ENCODE results near the gene SLC9A7. TPM values are rescaled to one million over a fixed set of nuclear protein-coding genes. Genes with fewer than 3 reads are reported as not detected.
A peak's percentile ranks its signal among the peaks of the same experiment; 100 is the strongest.

The SLC9A7 gene
- total and polyA plus RNA-seq, 8 donors, result 0.29 to 25.6 (median 9.1) TPM

- Histone ChIP-seq H3K27me3 (peaks cover 0 to 3% (median 0%) of the 10 kb centered on the region in 3 donors), H3K4me1 (peaks cover 0 to 16% (median 6%) of the 10 kb centered on the region in 4 donors), H3K4me3 (peak overlapping the region; percentile 53 to 67 (median 59)), H3K9me3 (peaks cover 0 to 5% (median under 1%) of the 10 kb centered on the region in 4 donors), H3K27ac (peak overlapping the region in 2 of 5 donors; percentile 16 to 84), H3K36me3 (no peaks in the 10 kb centered on the region)
- WGBS, 5 donors, result 29 to 59% (median 51%) methylated on average over 8 of the region's 8 CpGs
- DNase-seq, result no peak
- intact Hi-C loops (cut with DNase I; ENCODE audit: low total_unique reads), result no loop called here
- TF ChIP-seq, protein P1, sequence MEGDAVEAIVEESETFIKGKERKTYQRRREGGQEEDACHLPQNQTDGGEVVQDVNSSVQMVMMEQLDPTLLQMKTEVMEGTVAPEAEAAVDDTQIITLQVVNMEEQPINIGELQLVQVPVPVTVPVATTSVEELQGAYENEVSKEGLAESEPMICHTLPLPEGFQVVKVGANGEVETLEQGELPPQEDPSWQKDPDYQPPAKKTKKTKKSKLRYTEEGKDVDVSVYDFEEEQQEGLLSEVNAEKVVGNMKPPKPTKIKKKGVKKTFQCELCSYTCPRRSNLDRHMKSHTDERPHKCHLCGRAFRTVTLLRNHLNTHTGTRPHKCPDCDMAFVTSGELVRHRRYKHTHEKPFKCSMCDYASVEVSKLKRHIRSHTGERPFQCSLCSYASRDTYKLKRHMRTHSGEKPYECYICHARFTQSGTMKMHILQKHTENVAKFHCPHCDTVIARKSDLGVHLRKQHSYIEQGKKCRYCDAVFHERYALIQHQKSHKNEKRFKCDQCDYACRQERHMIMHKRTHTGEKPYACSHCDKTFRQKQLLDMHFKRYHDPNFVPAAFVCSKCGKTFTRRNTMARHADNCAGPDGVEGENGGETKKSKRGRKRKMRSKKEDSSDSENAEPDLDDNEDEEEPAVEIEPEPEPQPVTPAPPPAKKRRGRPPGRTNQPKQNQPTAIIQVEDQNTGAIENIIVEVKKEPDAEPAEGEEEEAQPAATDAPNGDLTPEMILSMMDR (IDR thresholded peaks at IDR 0.05), result no peak
- TF ChIP-seq EP300 (IDR thresholded peaks at IDR 0.05), result no peak
- no peak for TF ChIP-seq POLR2A (IDR thresholded peaks at IDR 0.05)
- no peak for TF ChIP-seq POLR2AphosphoS5 (IDR thresholded peaks at IDR 0.05)
Measured at GRCh38 chrX:46757593-46757992, 1.3 kb downstream of the SLC9A7 start.

DNA sequence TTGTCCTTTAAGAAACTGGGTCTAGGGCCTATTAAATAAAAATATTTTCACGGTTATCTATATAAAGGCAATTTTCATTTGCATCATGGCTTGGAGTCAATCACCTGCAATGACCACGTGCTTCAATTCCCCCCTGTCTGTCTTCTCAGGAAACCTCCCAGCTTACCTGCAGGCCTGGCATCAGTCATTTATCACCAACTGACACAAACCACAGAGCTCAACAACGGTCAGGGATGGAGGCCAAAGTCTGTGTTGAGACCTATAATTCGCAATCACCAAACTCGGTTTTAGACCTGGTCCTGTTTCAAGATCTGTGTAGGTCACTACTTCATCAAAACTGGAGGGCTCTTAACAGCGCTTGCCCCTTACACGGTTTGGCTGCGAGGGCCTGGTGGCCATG is 1.9 kb downstream of the SLC9A7 start:
- Histone ChIP-seq H3K27ac (peak overlapping the region in 2 of 5 donors; percentile 16 to 29), H3K27me3 (peaks cover 0 to 3% (median 0%) of the 10 kb centered on the region in 3 donors), H3K36me3 (no peaks in the 10 kb centered on the region), H3K4me1 (peaks cover 0 to 16% (median 6%) of the 10 kb centered on the region in 4 donors), H3K4me3 (peak overlapping the region in 2 of 4 donors; percentile 64 to 67), H3K9me3 (no peaks in the 10 kb centered on the region)
- DNase-seq, result no peak
- 26 to 58% (median 47%) methylated on average over 6 to 8 of the region's 8 CpGs for WGBS, 5 donors
- TF ChIP-seq POLR2AphosphoS5 (IDR thresholded peaks at IDR 0.05), result no peak
- no peak for TF ChIP-seq POLR2A (IDR thresholded peaks at IDR 0.05)
- TF ChIP-seq, protein P1 (IDR thresholded peaks at IDR 0.05), result no peak
- no peak for TF ChIP-seq EP300 (IDR thresholded peaks at IDR 0.05)
- intact Hi-C loops (cut with DNase I; ENCODE audit: low total_unique reads), result no loop called here

- no peak for DNase-seq
- Histone ChIP-seq H3K9me3 (no peaks in the 10 kb centered on the region), H3K27me3 (peaks cover 0 to 2% (median 0%) of the 10 kb centered on the region in 3 donors), H3K4me1 (peaks cover 0 to 16% (median 6%) of the 10 kb centered on the region in 4 donors), H3K36me3 (no peaks in the 10 kb centered on the region), H3K4me3 (no peak overlapping the region), H3K27ac (no peak overlapping the region)
- intact Hi-C loops (cut with DNase I; ENCODE audit: low total_unique reads), result no loop called here
- WGBS, 5 donors, result 80 to 85% (median 84%) methylated on average over 8 to 10 of the region's 10 CpGs
- TF ChIP-seq POLR2A (IDR thresholded peaks at IDR 0.05), result no peak
- no peak for TF ChIP-seq POLR2AphosphoS5 (IDR thresholded peaks at IDR 0.05)
- no peak for TF ChIP-seq EP300 (IDR thresholded peaks at IDR 0.05)
- TF ChIP-seq, protein P1 (IDR thresholded peaks at IDR 0.05), result no peak
Measured at GRCh38 chrX:46755671-46756070, 3.2 kb downstream of the SLC9A7 start.

DNA sequence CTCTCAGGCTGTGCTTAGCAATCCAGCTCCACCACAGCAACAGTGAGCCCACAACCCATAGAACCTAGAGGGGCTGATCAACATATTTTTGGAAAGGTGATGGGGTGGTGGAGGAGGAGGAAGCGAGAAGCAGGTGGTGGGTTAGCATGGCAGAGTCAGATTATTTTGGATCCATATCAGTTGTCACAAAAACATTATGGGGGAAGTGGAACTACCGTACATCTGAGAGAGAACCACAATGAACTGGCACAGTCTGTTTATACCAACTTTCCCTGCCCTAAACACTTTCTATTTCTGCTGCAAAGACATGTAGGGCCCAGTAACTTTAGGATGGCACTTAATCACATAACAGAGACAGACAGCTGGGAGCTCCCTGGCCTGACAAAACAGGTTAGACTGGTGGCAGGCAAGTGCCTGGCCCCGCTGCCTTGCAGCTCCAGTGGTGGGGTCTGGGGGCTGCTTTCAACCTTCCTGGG is 4.3 kb downstream of the SLC9A7 start:
- Histone ChIP-seq H3K4me3 (no peak overlapping the region), H3K27me3 (no peaks in the 10 kb centered on the region), H3K4me1 (peaks cover 0 to 12% (median 4%) of the 10 kb centered on the region in 4 donors), H3K27ac (no peak overlapping the region), H3K36me3 (no peaks in the 10 kb centered on the region), H3K9me3 (no peaks in the 10 kb centered on the region)
- 46 to 60% (median 53%) methylated on average over 3 of the region's 3 CpGs for WGBS, 5 donors
- TF ChIP-seq, protein P1 (IDR thresholded peaks at IDR 0.05), result no peak
- TF ChIP-seq EP300 (IDR thresholded peaks at IDR 0.05) (no peak), POLR2A (IDR thresholded peaks at IDR 0.05) (no peak), POLR2AphosphoS5 (IDR thresholded peaks at IDR 0.05) (no peak)
- intact Hi-C loops (cut with DNase I; ENCODE audit: low total_unique reads), result no loop called here
- DNase-seq, result no peak
